NCI-H69 (cell line): ENCODE data around the gene C19orf12.
"Not testable (repeated sequence)": the region's sequence is repeated elsewhere in the genome, so short reads cannot be mapped to it uniquely, and the experiment has no call there.

Experiments
- DNase-seq: peaks from one replicate; lab custom pipeline; 2025; lab: John Stamatoyannopoulos, UW

The C19orf12 gene

GRCh38 chr19:29676586-29676985, 38.5 kb downstream of the C19orf12 start:
- DNase-seq: no peak

- no peak for DNase-seq
Observed at GRCh38 chr19:29675650-29676186, 39.3 kb downstream of the C19orf12 start.

- no peak for DNase-seq
Observed at GRCh38 chr19:29675120-29675649, 39.9 kb downstream of the C19orf12 start.

GRCh38 chr19:29674374-29675119, 40.5 kb downstream of the C19orf12 start:
- DNase-seq: no peak

GRCh38 chr19:29673451-29674371, 41.4 kb downstream of the C19orf12 start:
- no peak for DNase-seq

- no peak for DNase-seq
Observed at GRCh38 chr19:29672933-29673336, 42.1 kb downstream of the C19orf12 start.

- DNase-seq: no peak
Observed at GRCh38 chr19:29672319-29672932, 42.6 kb downstream of the C19orf12 start.

GRCh38 chr19:29671393-29672160, 43.5 kb downstream of the C19orf12 start:
- DNase-seq: peak; percentile 57

GRCh38 chr19:29671026-29671392, 44.1 kb downstream of the C19orf12 start:
- not testable (repeated sequence) for DNase-seq

- DNase-seq: no peak
Observed at GRCh38 chr19:29670255-29670654, 44.8 kb downstream of the C19orf12 start.

- DNase-seq: no peak
Observed at GRCh38 chr19:29668746-29669609, 46.1 kb downstream of the C19orf12 start.

- peak; percentile 29 for DNase-seq
Observed at GRCh38 chr19:29667901-29668341, 47.1 kb downstream of the C19orf12 start.

GRCh38 chr19:29667387-29667783, 47.7 kb downstream of the C19orf12 start:
- no peak for DNase-seq

GRCh38 chr19:29666578-29667386, 48.3 kb downstream of the C19orf12 start:
- DNase-seq: no peak

- DNase-seq: no peak
Observed at GRCh38 chr19:29665826-29666577, 49.1 kb downstream of the C19orf12 start.

GRCh38 chr19:29665215-29665825, 49.7 kb downstream of the C19orf12 start, which contains the start of gene PLEKHF1:
PLEKHF1 (plus strand) TSS chr19:29665461; CDS start chr19:29673840, 8,379 bp downstream.
- DNase-seq: peak; percentile 84

GRCh38 chr19:29664753-29665214, 50.3 kb downstream of the C19orf12 start:
- no peak for DNase-seq
